DND-41 (cell line): ENCODE data around the gene DSCAM.
"Not testable (repeated sequence)": the region's sequence is repeated elsewhere in the genome, so short reads cannot be mapped to it uniquely, and the experiment has no call there.

ENCODE experiments used
- ATAC-seq: fragments of 200-7000 bp; cut with Tn5 transposase; 3 replicates; pipeline ENCODE4 v1.9.1; 2021; ENCODE audit warnings: low read depth; ENCODE audit not compliant: insufficient read depth
- DNase-seq: peaks from one replicate; pipeline ENCODE4 v3.0.0-alpha.2; 2020
- H2AFZ ChIP-seq: 2 replicates; pipeline ENCODE4 v1.6.0; 2012; ENCODE audit warnings: low read depth, low read length
- H3K27ac ChIP-seq: 2 replicates; pipeline ENCODE4 v1.5.1; 2012; ENCODE audit warnings: low read length, inconsistent platforms
- H3K27me3 ChIP-seq: fragments of 200-600 bp; sonication (generic); 2 replicates; pipeline ENCODE4 v1.6.0; 2012; ENCODE audit warnings: low read length, mild to moderate bottlenecking, inconsistent platforms; ENCODE audit not compliant: insufficient read depth, poor library complexity
- H3K36me3 ChIP-seq: 2 replicates; pipeline ENCODE4 v1.5.1; 2012; ENCODE audit warnings: low read length, inconsistent platforms; ENCODE audit not compliant: insufficient read depth
- H3K4me1 ChIP-seq: 2 replicates; pipeline ENCODE4 v1.5.1; 2012; ENCODE audit warnings: mild to moderate bottlenecking, low read length; ENCODE audit not compliant: insufficient read depth
- H3K4me2 ChIP-seq: 2 replicates; pipeline ENCODE4 v1.6.0; 2012; ENCODE audit warnings: mild to moderate bottlenecking, moderate library complexity, low read length, inconsistent platforms; ENCODE audit not compliant: insufficient read depth
- H3K4me3 ChIP-seq, 2 experiments: fragments of 200-600 bp in 1 of 2; shearing (Covaris generic) in 1 of 2; 2 replicates each; pipeline ENCODE4 v1.5.1; 2012 to 2016; ENCODE audit warnings: inconsistent platforms in 2 of 2, low read length in 2 of 2, mild to moderate bottlenecking in 2 of 2, low read depth in 1 of 2, moderate library complexity in 1 of 2
- H3K79me2 ChIP-seq: 2 replicates; pipeline ENCODE4 v1.6.0; 2012; ENCODE audit warnings: low read length, inconsistent platforms; ENCODE audit not compliant: insufficient read depth
- H3K9ac ChIP-seq: 2 replicates; pipeline ENCODE4 v1.6.0; 2012; ENCODE audit warnings: low read depth, mild to moderate bottlenecking, inconsistent platforms, low read length, moderate library complexity
- H3K9me3 ChIP-seq: 2 replicates; pipeline ENCODE4 v1.5.1; 2012; ENCODE audit warnings: low read length, moderate library complexity, mild to moderate bottlenecking, inconsistent platforms; ENCODE audit not compliant: insufficient read depth, severe bottlenecking
- H4K20me1 ChIP-seq: 2 replicates; pipeline ENCODE4 v1.6.0; 2012; ENCODE audit warnings: low read length; ENCODE audit not compliant: insufficient read depth
- EZH2 ChIP-seq: IDR thresholded peaks from 3 replicates; pipeline ENCODE4 v1.6.1; 2012; ENCODE audit warnings: borderline replicate concordance, low read depth, mild to moderate bottlenecking, moderate library complexity, low read length, inconsistent platforms; ENCODE audit not compliant: severe bottlenecking
- TF ChIP-seq, protein P1 (sequence below): IDR thresholded peaks from 2 replicates; pipeline ENCODE4 v1.5.1; 2012; ENCODE audit warnings: borderline replicate concordance, low read length, moderate library complexity, mild to moderate bottlenecking; ENCODE audit not compliant: poor library complexity, severe bottlenecking; ENCODE audit errors: extremely low read depth

Gene DSCAM

DNA sequence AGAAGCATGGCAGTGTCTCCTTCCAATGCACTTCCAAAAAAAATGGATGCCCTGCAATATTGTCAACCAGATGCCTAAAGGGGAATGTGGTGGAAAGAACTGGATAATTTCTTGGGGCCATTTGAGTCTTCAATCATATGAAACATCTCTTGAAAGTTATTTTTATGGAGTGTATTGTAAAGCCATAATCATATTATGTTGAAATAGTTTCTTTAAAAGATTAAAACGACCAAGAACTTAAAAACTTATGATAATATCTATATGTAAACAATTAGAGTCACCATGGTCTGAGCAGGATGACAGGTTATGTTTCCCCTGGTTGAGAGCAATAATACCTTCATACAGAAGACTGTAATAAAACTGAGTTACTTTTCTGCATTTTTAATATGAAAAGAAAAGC is 522.6 kb downstream of the DSCAM start:
- Histone ChIP-seq H3K27me3 (no peaks in the 10 kb centered on the region), H3K79me2 (no peaks in the 10 kb centered on the region), H2AFZ (no peak overlapping the region), H3K36me3 (no peaks in the 10 kb centered on the region), H3K4me1 (no peaks in the 10 kb centered on the region), H4K20me1 (no peaks in the 10 kb centered on the region), H3K4me2 (no peak overlapping the region), H3K9ac (no peak overlapping the region), H3K27ac (no peak overlapping the region), H3K9me3 (no peaks in the 10 kb centered on the region), H3K4me3 (no peak overlapping the region)
- DNase-seq (no peak), ATAC-seq (no peak)
- TF ChIP-seq EZH2: no peak
- TF ChIP-seq, protein P1, sequence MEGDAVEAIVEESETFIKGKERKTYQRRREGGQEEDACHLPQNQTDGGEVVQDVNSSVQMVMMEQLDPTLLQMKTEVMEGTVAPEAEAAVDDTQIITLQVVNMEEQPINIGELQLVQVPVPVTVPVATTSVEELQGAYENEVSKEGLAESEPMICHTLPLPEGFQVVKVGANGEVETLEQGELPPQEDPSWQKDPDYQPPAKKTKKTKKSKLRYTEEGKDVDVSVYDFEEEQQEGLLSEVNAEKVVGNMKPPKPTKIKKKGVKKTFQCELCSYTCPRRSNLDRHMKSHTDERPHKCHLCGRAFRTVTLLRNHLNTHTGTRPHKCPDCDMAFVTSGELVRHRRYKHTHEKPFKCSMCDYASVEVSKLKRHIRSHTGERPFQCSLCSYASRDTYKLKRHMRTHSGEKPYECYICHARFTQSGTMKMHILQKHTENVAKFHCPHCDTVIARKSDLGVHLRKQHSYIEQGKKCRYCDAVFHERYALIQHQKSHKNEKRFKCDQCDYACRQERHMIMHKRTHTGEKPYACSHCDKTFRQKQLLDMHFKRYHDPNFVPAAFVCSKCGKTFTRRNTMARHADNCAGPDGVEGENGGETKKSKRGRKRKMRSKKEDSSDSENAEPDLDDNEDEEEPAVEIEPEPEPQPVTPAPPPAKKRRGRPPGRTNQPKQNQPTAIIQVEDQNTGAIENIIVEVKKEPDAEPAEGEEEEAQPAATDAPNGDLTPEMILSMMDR: no peak

DNA sequence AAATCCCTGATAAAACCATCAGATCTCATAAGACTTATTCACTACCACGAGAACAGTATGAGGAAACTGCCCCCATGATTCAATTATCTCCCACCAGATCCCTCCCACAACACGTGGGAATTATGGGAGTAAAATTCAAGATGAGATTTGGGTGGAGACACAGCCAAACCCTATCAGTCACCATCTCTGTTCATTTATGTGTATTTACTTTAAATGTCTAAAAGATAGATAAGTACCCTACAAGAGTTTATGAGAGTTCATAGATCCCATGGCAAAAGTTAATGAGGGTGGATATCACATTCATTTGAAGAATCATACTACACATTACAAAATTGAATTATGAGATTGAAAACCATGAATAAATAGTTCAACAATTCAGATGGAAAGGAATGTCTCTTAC is 526.2 kb downstream of the DSCAM start:
- not testable (repeated sequence) for H3K9ac ChIP-seq, H3K27ac ChIP-seq, H3K9me3 ChIP-seq, H3K36me3 ChIP-seq, H2AFZ ChIP-seq, DNase-seq, H3K27me3 ChIP-seq, H3K79me2 ChIP-seq, H4K20me1 ChIP-seq, ATAC-seq, H3K4me1 ChIP-seq, H3K4me2 ChIP-seq, H3K4me3 ChIP-seq

DNA sequence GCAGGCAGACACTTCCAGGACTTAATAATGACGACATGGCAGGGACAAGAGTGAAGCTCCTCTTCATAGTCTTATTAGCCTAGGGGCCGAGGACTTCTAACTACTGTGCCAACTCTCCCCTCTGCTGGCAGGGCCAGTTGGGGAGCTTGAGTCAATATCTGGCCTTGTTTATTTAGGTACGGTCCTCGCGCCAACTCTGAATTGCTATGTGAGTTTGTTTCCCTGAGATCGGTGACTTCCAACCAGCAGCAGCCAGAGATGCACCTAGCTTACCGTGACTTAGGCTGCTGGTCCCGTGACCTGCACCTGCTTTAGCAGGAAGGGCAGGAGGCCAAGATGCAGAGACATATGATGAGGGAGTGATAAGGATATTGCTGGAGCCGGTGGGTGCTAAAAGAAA is 528.6 kb downstream of the DSCAM start:
- no peaks in the 10 kb centered on the region for H3K79me2 ChIP-seq
- no peaks in the 10 kb centered on the region for H3K9me3 ChIP-seq
- H3K4me3 ChIP-seq: no peak overlapping the region
- no peak overlapping the region for H3K9ac ChIP-seq
- ATAC-seq (no peak), DNase-seq (no peak)
- no peaks in the 10 kb centered on the region for H3K4me1 ChIP-seq
- no peak overlapping the region for H3K27ac ChIP-seq
- no peaks in the 10 kb centered on the region for H3K27me3 ChIP-seq
- H3K36me3 ChIP-seq: no peaks in the 10 kb centered on the region
- TF ChIP-seq, protein P1: no peak
- no peak for TF ChIP-seq EZH2
- no peak overlapping the region for H3K4me2 ChIP-seq
- H2AFZ ChIP-seq: no peak overlapping the region
- H4K20me1 ChIP-seq: no peaks in the 10 kb centered on the region

DNA sequence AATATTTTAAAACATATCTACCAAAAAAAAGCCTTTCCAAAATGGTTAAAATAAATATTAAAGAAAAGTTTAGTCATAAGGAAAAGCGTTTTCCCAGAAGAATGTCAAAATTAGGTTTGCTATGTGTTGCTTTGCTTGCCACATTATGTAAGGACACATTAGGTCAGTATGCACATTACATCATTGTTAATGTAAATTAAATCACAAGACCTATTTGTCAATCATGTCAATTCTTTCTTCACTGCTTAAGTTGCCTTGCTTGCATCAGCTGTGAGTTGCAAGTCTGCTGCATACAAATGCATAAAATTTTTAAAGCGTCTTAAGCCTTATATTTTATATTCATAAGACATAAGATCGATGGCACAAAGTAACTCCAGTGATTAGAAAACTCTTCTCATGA is 530.9 kb downstream of the DSCAM start:
- ATAC-seq: no peak
- Histone ChIP-seq H3K79me2 (no peaks in the 10 kb centered on the region), H3K4me2 (no peak overlapping the region), H4K20me1 (no peaks in the 10 kb centered on the region), H3K4me1 (no peaks in the 10 kb centered on the region), H3K4me3 (no peak overlapping the region), H3K27ac (no peak overlapping the region), H2AFZ (no peak overlapping the region), H3K9ac (no peak overlapping the region), H3K27me3 (no peaks in the 10 kb centered on the region), H3K36me3 (no peaks in the 10 kb centered on the region), H3K9me3 (no peaks in the 10 kb centered on the region)
- DNase-seq: no peak
- TF ChIP-seq, protein P1: no peak
- no peak for TF ChIP-seq EZH2
